AG09309 (cell line): ENCODE results near the gene STRIT1.

Experiments used
- DNase-seq: peaks from one replicate; pipeline ENCODE4 v3.0.0-alpha.2; 2010; ENCODE audit warnings: low read depth
- H3K4me3 ChIP-seq: 2 replicates; pipeline ENCODE4 v1.5.1; 2011; ENCODE audit warnings: mild to moderate bottlenecking, low read depth, low read length, moderate library complexity; ENCODE audit not compliant: control insufficient read depth
- CTCF ChIP-seq: IDR thresholded peaks from 2 replicates; pipeline ENCODE4 v1.5.1; 2011; ENCODE audit warnings: mild to moderate bottlenecking, low read depth, low read length, inconsistent platforms; ENCODE audit not compliant: insufficient read depth, control insufficient read depth; ENCODE audit errors: missing control alignments

Gene STRIT1

GRCh38 chr3:155244216-155244615 is 49.3 kb downstream of the STRIT1 start:
- DNase-seq = no peak
- H3K4me3 ChIP-seq = no peak overlapping the region
- TF ChIP-seq CTCF = no peak

DNA sequence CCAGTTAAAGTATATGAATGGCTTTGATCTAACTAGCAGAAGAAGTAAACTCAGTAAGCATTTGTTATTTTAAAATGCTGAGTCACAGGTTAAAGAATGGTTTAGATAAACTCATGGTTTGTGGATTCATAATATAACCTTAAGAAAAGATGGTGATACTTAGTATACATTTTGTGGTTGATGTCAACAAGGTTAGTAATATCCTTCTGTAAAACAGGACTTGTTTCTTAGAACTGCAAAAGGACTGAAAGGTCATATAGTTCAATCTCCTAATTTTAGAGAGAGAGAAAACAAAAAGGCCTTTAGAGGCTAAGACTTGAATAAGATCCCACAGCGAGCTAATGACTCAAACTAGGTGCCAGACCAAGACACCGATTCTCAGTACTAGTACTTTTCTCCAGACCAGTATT is 50.0 kb downstream of the STRIT1 start:
- H3K4me3 ChIP-seq = no peak overlapping the region
- no peak for TF ChIP-seq CTCF

GRCh38 chr3:155242342-155242741 is 51.1 kb downstream of the STRIT1 start:
- no peak overlapping the region for H3K4me3 ChIP-seq
- no peak for DNase-seq
- TF ChIP-seq CTCF = no peak

More for the DNA sequence above, 50.0 kb downstream of the STRIT1 start:
- DNase-seq = no peak

DNA sequence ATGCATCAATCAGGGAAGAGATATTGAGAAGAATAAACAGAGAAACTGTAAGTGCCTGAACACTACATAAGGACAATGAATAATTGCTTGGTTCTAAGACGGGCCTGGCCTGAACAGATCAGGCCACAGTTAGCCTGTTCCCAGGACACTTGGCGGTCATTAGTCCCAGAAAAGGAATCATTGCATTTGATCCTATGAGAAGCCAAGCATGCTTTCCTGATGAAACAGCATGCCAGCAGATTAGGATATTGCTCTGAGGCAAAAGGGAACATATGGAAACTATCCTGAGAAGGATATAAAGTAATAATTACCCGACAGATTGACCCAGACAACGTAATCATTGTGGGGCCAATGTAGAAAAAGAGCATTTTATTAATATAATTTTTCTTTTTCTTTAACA is 51.9 kb downstream of the STRIT1 start:
- TF ChIP-seq CTCF = no peak
- peak; percentile 70 for DNase-seq
- H3K4me3 ChIP-seq = no peak overlapping the region
